CD14-positive monocyte (primary cell): ENCODE data around the gene SYNE1. TPM values are rescaled to one million over a fixed set of nuclear protein-coding genes. Genes with fewer than 3 reads are reported as not detected.

Experiments
- DNase-seq, 3 donors: peaks; one replicate each; pipeline ENCODE4 v3.0.0-alpha.2; 2011 to 2022
- H2AFZ ChIP-seq: 2 replicates; pipeline ENCODE4 v1.6.0; 2012; ENCODE audit warnings: mild to moderate bottlenecking, low read depth, low read length, inconsistent platforms; ENCODE audit not compliant: insufficient read depth, poor library complexity, severe bottlenecking
- H3K27ac ChIP-seq, 2 donors: 1 replicate in 1 of 2; 2 replicates in 1 of 2; pipeline ENCODE4 v1.5.1; 2012 to 2013; ENCODE audit warnings: low read length in 2 of 2, control low read depth in 1 of 2, inconsistent platforms in 1 of 2, low read depth in 1 of 2, mild to moderate bottlenecking in 1 of 2
- H3K27me3 ChIP-seq, 2 donors: one replicate each; pipeline versions ENCODE4 v1.6.0 to v1.6.1; 2011 to 2013; ENCODE audit warnings: low read length in 2 of 2; ENCODE audit not compliant: control insufficient read depth in 2 of 2, insufficient read depth in 2 of 2
- H3K36me3 ChIP-seq, 2 donors: replicated peaks in 1 of 2; 1 replicate in 1 of 2; 2 replicates in 1 of 2; pipeline versions ENCODE4 v1.5.1 to v1.6.1; 2012 to 2013; ENCODE audit warnings: low read length in 2 of 2, control low read depth in 1 of 2, inconsistent platforms in 1 of 2, mild to moderate bottlenecking in 1 of 2; ENCODE audit not compliant: insufficient read depth in 2 of 2, control insufficient read depth in 1 of 2
- H3K4me1 ChIP-seq, 2 donors: 1 replicate in 1 of 2; 2 replicates in 1 of 2; pipeline versions ENCODE4 v1.5.1 to v1.6.1; 2012 to 2013; ENCODE audit warnings: low read length in 2 of 2, control low read depth in 1 of 2, inconsistent platforms in 1 of 2, mild to moderate bottlenecking in 1 of 2, moderate library complexity in 1 of 2; ENCODE audit not compliant: insufficient read depth in 2 of 2, control insufficient read depth in 1 of 2
- H3K4me2 ChIP-seq: replicated peaks from 2 replicates; pipeline ENCODE3; 2012; ENCODE audit warnings: low read length, moderate library complexity, mild to moderate bottlenecking; ENCODE audit not compliant: poor library complexity, severe bottlenecking; ENCODE audit errors: extremely low read depth
- H3K4me3 ChIP-seq, 3 experiments: fragments of 200-600 bp in 1 of 3; sonication (generic) in 1 of 3; replicated peaks in 1 of 3; 1 replicate in 2 of 3; 2 replicates in 1 of 3; pipeline ENCODE4 v1.5.1; 2011 to 2013; ENCODE audit warnings: low read length in 3 of 3, mild to moderate bottlenecking in 3 of 3, control low read depth in 2 of 3, low read depth in 2 of 3, inconsistent platforms in 1 of 3, moderate library complexity in 1 of 3
- H3K79me2 ChIP-seq: 2 replicates; pipeline ENCODE4 v1.6.0; 2012; ENCODE audit warnings: mild to moderate bottlenecking, control low read depth, inconsistent platforms, low read length, moderate library complexity; ENCODE audit not compliant: insufficient read depth
- H3K9ac ChIP-seq: 2 replicates; pipeline ENCODE4 v1.6.0; 2017; ENCODE audit warnings: low read length, mild to moderate bottlenecking; ENCODE audit not compliant: insufficient read depth, poor library complexity, severe bottlenecking
- H3K9me3 ChIP-seq, 2 donors: replicated peaks in 1 of 2; 1 replicate in 1 of 2; 2 replicates in 1 of 2; pipeline versions ENCODE4 v1.5.1 to v1.6.1; 2012 to 2013; ENCODE audit warnings: low read length in 2 of 2, control low read depth in 1 of 2; ENCODE audit not compliant: control insufficient read depth in 1 of 2, insufficient read depth in 1 of 2
- H4K20me1 ChIP-seq: 2 replicates; pipeline ENCODE4 v1.6.0; 2012; ENCODE audit warnings: mild to moderate bottlenecking, low read length, control low read depth, moderate library complexity; ENCODE audit not compliant: insufficient read depth
- H3K27ac Mint-ChIP-seq, 7 donors: one replicate each; pipeline ENCODE4 v1.8.0; 2020; ENCODE audit warnings: mild to moderate bottlenecking in 7 of 7, mixed read lengths in 7 of 7, moderate library complexity in 6 of 7, inconsistent platforms in 2 of 7
- H3K27me3 Mint-ChIP-seq, 3 donors: one replicate each; pipeline ENCODE4 v1.8.0; 2021 to 2022; ENCODE audit warnings: low read depth in 3 of 3, mild to moderate bottlenecking in 3 of 3, mixed read lengths in 3 of 3, moderate library complexity in 3 of 3, inconsistent platforms in 1 of 3
- H3K36me3 Mint-ChIP-seq, 2 donors: one replicate each; pipeline ENCODE4 v1.8.0; 2020; ENCODE audit warnings: mixed read lengths in 2 of 2, inconsistent platforms in 1 of 2, mild to moderate bottlenecking in 1 of 2
- H3K4me1 Mint-ChIP-seq: one replicate; pipeline ENCODE4 v1.8.0; 2020; ENCODE audit warnings: mild to moderate bottlenecking, mixed read lengths
- H3K4me3 Mint-ChIP-seq, 2 donors: one replicate each; pipeline ENCODE4 v1.8.0; 2020; ENCODE audit warnings: mild to moderate bottlenecking in 2 of 2, mixed read lengths in 2 of 2, moderate library complexity in 1 of 2
- H3K9me3 Mint-ChIP-seq, 7 donors: one replicate each; pipeline ENCODE4 v1.8.0; 2020 to 2022; ENCODE audit warnings: mixed read lengths in 7 of 7, mild to moderate bottlenecking in 6 of 7, moderate library complexity in 6 of 7, inconsistent platforms in 2 of 7
- CTCF ChIP-seq: fragments of 200-600 bp; IDR thresholded peaks from one replicate; pipeline ENCODE4 v1.8.0; 2022; ENCODE audit warnings: antibody characterized with exemption, mild to moderate bottlenecking
- WGBS: methylation state at CpG from one replicate; pipeline ENCODE4 v1.1.5; 2013; ENCODE audit warnings: missing lambda C conversion rate; ENCODE audit not compliant: insufficient coverage; 5-methylcytosine and 5-hydroxymethylcytosine counted together
- intact Hi-C, 2 donors: fragments of 100-400 bp; cut with micrococcal nuclease; formaldehyde crosslinking; loops; one replicate each; pipeline versions ENCODE4 v1.15.0 to v1.15.1; 2023
- polyA plus RNA-seq, 3 donors: library from polyadenylated mRNA; depleted of rRNA in 1 of 3; unstranded in 2 of 3; stranded (reverse) in 1 of 3; fragments of 300-500 nt in 2 of 3; fragments of >200 nt in 1 of 3; fragmentation: Illumina TruSeq in 2 of 3; gene quantifications; 1 replicate in 2 of 3; 2 replicates in 1 of 3; pipeline ENCODE4 v1.2.3, GENCODE V29; 2012 to 2021

Gene SYNE1
- polyA plus RNA-seq, 3 donors, result 3.7 to 24.5 (median 8.1) TPM

GRCh38 chr6:152310371-152310954 is 326.7 kb downstream of the SYNE1 start:
- no peaks in the 10 kb centered on the region for H3K9me3 ChIP-seq
- peaks cover 3 to 5% of the 10 kb centered on the region in 2 donors for H3K4me1 ChIP-seq
- TF ChIP-seq CTCF, result no peak
- H3K27me3 Mint-ChIP-seq, result peaks cover 2 to 5% (median 4%) of the 10 kb centered on the region in 3 donors
- no peak overlapping the region for H3K4me3 ChIP-seq
- no peaks in the 10 kb centered on the region for H3K27me3 ChIP-seq
- peaks cover 4 to 20% of the 10 kb centered on the region in 2 donors for H3K36me3 ChIP-seq
- no peaks in the 10 kb centered on the region for H4K20me1 ChIP-seq
- no peak overlapping the region for H3K27ac ChIP-seq
- H3K9ac ChIP-seq, result no peak overlapping the region
- H3K36me3 Mint-ChIP-seq, result peaks cover 16 to 35% of the 10 kb centered on the region in 2 donors
- no peak overlapping the region for H3K4me3 Mint-ChIP-seq
- H3K27ac Mint-ChIP-seq, result no peak overlapping the region
- H3K9me3 Mint-ChIP-seq, result peaks cover 0 to 4% (median 0%) of the 10 kb centered on the region in 7 donors
- no peaks in the 10 kb centered on the region for H3K79me2 ChIP-seq
- DNase-seq, result no peak
- WGBS, result 38% methylated on average over 3 of the region's 7 CpGs
- no peak overlapping the region for H3K4me2 ChIP-seq
- H2AFZ ChIP-seq, result no peak overlapping the region
- intact Hi-C loops, result no loop called here
- H3K4me1 Mint-ChIP-seq, result peaks cover 13% of the 10 kb centered on the region

GRCh38 chr6:152309648-152310047 is 327.5 kb downstream of the SYNE1 start:
- Histone ChIP-seq H3K9ac (no peak overlapping the region), H2AFZ (no peak overlapping the region), H3K27ac (no peak overlapping the region), H3K36me3 (peaks cover 4 to 20% of the 10 kb centered on the region in 2 donors), H3K79me2 (no peaks in the 10 kb centered on the region), H3K27me3 (no peaks in the 10 kb centered on the region), H3K4me2 (no peak overlapping the region), H3K4me1 (peaks cover 0 to 2% of the 10 kb centered on the region in 2 donors), H4K20me1 (no peaks in the 10 kb centered on the region), H3K9me3 (no peaks in the 10 kb centered on the region), H3K4me3 (no peak overlapping the region)
- intact Hi-C loops, result no loop called here
- Mint-ChIP-seq H3K27ac (no peak overlapping the region), H3K27me3 (peaks cover 2 to 4% (median 4%) of the 10 kb centered on the region in 3 donors), H3K4me3 (no peak overlapping the region), H3K9me3 (peaks cover 0 to 4% (median 0%) of the 10 kb centered on the region in 7 donors), H3K36me3 (peaks cover 16 to 36% of the 10 kb centered on the region in 2 donors), H3K4me1 (peaks cover 10% of the 10 kb centered on the region)
- WGBS, result 1% methylated on average over 5 of the region's 6 CpGs
- TF ChIP-seq CTCF, result no peak
- DNase-seq, result no peak
